ENCODE data around the gene GOSR2.

GRCh38 chr17:46882666-46883065 is 40.3 kb upstream of the GOSR2 start:
- no peak for TF ChIP-seq CTCF (IDR thresholded peaks at IDR 0.05)
- TF ChIP-seq POLR2A (IDR thresholded peaks at IDR 0.05), result no peak
